Cardiac muscle cell (in vitro differentiated cells and primary cell): ENCODE data around the gene ZFAND2A. TPM values are rescaled to one million over a fixed set of nuclear protein-coding genes. Genes with fewer than 3 reads are reported as not detected.

ENCODE experiments used
- DNase-seq, 2 donors: peaks; one replicate each; pipeline versions ENCODE4 v3.0.0 to v3.0.0-alpha.2; 2010 to 2017; ENCODE audit warnings: low read depth in 1 of 2, low spot score in 1 of 2
- H3K27ac ChIP-seq: fragments of 200-600 bp; sonication (generic); 2 replicates; pipeline ENCODE4 v1.5.1; 2016
- H3K27me3 ChIP-seq: fragments of 200-600 bp; sonication (generic); 2 replicates; pipeline ENCODE4 v1.6.0; 2016; ENCODE audit warnings: control low read depth
- H3K36me3 ChIP-seq: fragments of 200-600 bp; sonication (generic); 2 replicates; pipeline ENCODE4 v1.5.1; 2016; ENCODE audit warnings: control low read depth
- H3K4me1 ChIP-seq: fragments of 200-600 bp; sonication (generic); 2 replicates; pipeline ENCODE4 v1.8.1; 2017; ENCODE audit warnings: low read depth, mild to moderate bottlenecking, mixed run types
- H3K4me3 ChIP-seq: fragments of 200-600 bp; sonication (generic); 2 replicates; pipeline ENCODE4 v1.5.1; 2016; ENCODE audit warnings: mild to moderate bottlenecking
- H3K9me3 ChIP-seq: fragments of 200-600 bp; sonication (generic); 2 replicates; pipeline ENCODE4 v1.5.1; 2017; ENCODE audit warnings: low read depth, mild to moderate bottlenecking, control low read depth
- CTCF ChIP-seq: IDR thresholded peaks from 2 replicates; pipeline ENCODE4 v1.5.1; 2012; ENCODE audit warnings: low read depth, mild to moderate bottlenecking, low read length
- polyA plus RNA-seq: library from polyadenylated mRNA; unstranded; fragments of >200 nt; fragmentation: Nextera tagmentation; extraction: Ambion mirVana; gene quantifications from 2 replicates; pipeline ENCODE4 v1.2.1, GENCODE V29; 2016
- total RNA-seq: library from RNA; depleted of rRNA; stranded (reverse); fragments of >200 nt; gene quantifications from 2 replicates; pipeline ENCODE4 v1.2.3, GENCODE V29; 2016

ZFAND2A gene
- total and polyA plus RNA-seq, 2 experiments from 2014 or later: 6.0 to 24.6 TPM

GRCh38 chr7:1176891-1177373 lies 16.9 kb upstream of the ZFAND2A start:
- peak; percentile 69 for TF ChIP-seq CTCF
- Histone ChIP-seq H3K36me3 (no peaks in the 10 kb centered on the region), H3K27ac (no peak overlapping the region), H3K27me3 (no peaks in the 10 kb centered on the region), H3K9me3 (no peaks in the 10 kb centered on the region), H3K4me1 (no peaks in the 10 kb centered on the region), H3K4me3 (no peak overlapping the region)
- peak; percentile 41 to 66 for DNase-seq

- DNase-seq: peak; percentile 79 to 82
- TF ChIP-seq CTCF: peak; percentile 93
- H3K27me3 ChIP-seq: no peaks in the 10 kb centered on the region
- H3K36me3 ChIP-seq: no peaks in the 10 kb centered on the region
- no peaks in the 10 kb centered on the region for H3K4me1 ChIP-seq
- H3K4me3 ChIP-seq: no peak overlapping the region
- no peak overlapping the region for H3K27ac ChIP-seq
- no peaks in the 10 kb centered on the region for H3K9me3 ChIP-seq
These were observed 16.2 kb upstream of the ZFAND2A start for GRCh38 chr7:1175967-1176851.

- H3K4me1 ChIP-seq: no peaks in the 10 kb centered on the region
- H3K27ac ChIP-seq: no peak overlapping the region
- H3K9me3 ChIP-seq: no peaks in the 10 kb centered on the region
- DNase-seq: no peak
- H3K36me3 ChIP-seq: no peaks in the 10 kb centered on the region
- TF ChIP-seq CTCF: no peak
- H3K27me3 ChIP-seq: no peaks in the 10 kb centered on the region
- no peak overlapping the region for H3K4me3 ChIP-seq
These were observed 15.6 kb upstream of the ZFAND2A start for GRCh38 chr7:1175597-1175966.

GRCh38 chr7:1174881-1175596 lies 15.0 kb upstream of the ZFAND2A start:
- no peak for DNase-seq
- Histone ChIP-seq H3K9me3 (no peaks in the 10 kb centered on the region), H3K4me3 (no peak overlapping the region), H3K27me3 (no peaks in the 10 kb centered on the region), H3K4me1 (no peaks in the 10 kb centered on the region), H3K36me3 (no peaks in the 10 kb centered on the region), H3K27ac (no peak overlapping the region)
- TF ChIP-seq CTCF: no peak

GRCh38 chr7:1174002-1174401 lies 14.0 kb upstream of the ZFAND2A start:
- no peak for DNase-seq
- no peaks in the 10 kb centered on the region for H3K9me3 ChIP-seq
- H3K27me3 ChIP-seq: no peaks in the 10 kb centered on the region
- H3K4me3 ChIP-seq: no peak overlapping the region
- H3K27ac ChIP-seq: no peak overlapping the region
- no peaks in the 10 kb centered on the region for H3K36me3 ChIP-seq
- TF ChIP-seq CTCF: no peak
- H3K4me1 ChIP-seq: no peaks in the 10 kb centered on the region
